ENCODE measurements around the gene SLC9A9.

GRCh38 chr3:143412084-143412483, 436.2 kb downstream of the SLC9A9 start:
- TF ChIP-seq CTCF (optimal IDR thresholded peaks at IDR 0.05 in 1 of 3, IDR thresholded peaks at IDR 0.05 in 1 of 3, conservative IDR thresholded peaks at IDR 0.05 in 1 of 3; ENCODE audit: extremely low read depth in 1 of 3, insufficient read depth in 2 of 3, low read length in 3 of 3) (no peak), EZH2 (IDR thresholded peaks at IDR 0.05; ENCODE audit: low read length) (no peak)

Measured in keratinocyte (primary cell).